Stimulated activated CD8-positive, alpha-beta memory T cell treated with anti-CD3 and anti-CD28 coated beads, Interleukin-12 subunit alpha, Interleukin-12 subunit beta, amount 100 ng/mL, for 24 hours (primary cell): ENCODE data around the gene ANKRD31.
"Not testable (repeated sequence)": the region's sequence is repeated elsewhere in the genome, so short reads cannot be mapped to it uniquely, and the experiment has no call there.

Experiments used
- DNase-seq: peaks from one replicate; pipeline ENCODE4 v3.0.0-alpha.2; 2020; ENCODE audit errors: extremely low read depth

Gene ANKRD31

DNA sequence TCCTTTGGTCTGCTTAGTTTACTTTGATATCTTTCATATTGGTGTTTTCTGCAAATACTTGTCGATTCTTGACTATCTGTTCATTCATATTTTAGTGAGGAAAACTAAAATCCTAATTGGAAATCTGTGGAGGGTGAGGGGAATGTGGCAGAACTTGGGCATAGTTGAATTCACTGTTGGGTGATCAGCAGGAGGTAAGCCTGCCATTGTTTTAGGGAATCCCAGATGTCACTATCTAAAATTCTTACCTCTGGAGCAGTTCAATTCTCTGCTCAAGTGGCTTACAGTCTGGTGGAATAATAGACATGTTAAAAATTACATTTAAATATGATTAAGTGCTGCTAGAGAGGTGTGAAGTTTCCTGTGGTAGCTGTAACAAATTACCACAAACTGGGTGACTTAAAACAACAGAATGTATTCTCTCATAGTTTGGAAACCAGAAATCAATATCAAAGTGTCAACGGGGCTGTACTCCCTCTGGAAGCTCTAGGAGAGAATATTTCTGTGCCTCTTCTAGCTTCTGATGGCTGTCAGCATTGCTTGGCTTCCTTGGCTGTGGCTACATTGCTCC is 94.0 kb downstream of the ANKRD31 start:
- no peak for DNase-seq

DNA sequence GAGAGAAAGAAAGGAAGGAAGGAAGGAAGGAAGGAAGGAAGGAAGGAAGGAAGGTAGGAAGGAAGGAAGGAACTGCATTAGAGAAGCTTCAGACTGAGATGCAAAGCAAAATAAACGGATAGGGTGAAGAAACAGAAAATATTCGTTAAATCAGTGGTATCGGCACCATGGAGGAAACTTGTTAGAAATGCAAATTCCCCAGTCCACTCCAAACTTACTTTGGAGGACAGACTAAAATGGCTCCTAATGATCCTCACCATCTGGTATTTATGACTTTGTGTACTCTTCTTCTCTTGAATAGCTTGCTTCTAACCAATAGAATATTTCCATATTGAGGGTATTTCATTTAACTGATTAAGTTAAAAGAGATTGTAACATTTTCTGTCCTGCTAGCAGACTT is 96.4 kb downstream of the ANKRD31 start:
- DNase-seq: no peak

DNA sequence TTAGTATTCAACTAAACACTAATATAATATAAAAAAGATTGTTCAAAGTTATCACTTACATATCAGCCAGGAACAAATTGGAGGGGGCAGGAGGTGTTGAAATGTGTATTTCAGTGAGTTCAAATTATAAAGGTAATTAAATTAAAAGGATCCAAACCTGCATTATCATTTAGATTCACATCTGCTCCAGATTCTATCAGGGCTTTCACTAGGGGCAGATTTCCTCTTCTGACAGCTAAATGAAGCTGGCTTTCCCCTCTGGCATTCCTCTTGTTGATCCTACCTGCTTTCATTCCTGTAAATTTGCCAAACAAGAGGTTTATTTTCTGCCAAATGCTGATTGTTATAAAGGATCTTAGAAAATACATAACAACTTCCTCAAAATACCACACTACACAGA is 98.0 kb downstream of the ANKRD31 start:
- no peak for DNase-seq

DNA sequence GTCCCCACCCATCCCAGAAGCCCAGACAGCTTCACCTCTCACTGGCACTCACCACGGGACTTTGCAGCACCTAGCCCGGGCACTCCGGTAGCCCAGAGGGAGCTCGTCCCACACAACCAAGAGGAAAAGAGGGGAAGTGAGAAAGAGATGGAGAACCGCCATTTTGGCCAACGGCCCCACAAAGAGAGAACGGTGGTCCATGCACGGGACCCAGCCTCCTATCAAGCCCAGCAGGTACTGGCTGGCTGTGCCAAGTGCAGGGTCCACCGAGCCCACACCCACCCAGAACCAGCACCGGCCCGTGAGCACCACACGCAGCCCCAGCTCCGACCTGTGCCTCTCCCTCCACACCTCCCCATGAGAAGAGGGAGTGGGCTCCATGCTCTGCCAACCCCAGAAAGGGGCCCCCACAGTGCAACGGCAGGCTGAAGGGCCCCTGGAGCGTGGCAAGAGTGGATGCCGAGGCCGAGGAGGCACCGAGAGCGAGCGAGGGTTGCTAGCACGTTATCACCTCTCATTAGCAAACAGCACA is 105.8 kb downstream of the ANKRD31 start:
- no peak for DNase-seq

DNA sequence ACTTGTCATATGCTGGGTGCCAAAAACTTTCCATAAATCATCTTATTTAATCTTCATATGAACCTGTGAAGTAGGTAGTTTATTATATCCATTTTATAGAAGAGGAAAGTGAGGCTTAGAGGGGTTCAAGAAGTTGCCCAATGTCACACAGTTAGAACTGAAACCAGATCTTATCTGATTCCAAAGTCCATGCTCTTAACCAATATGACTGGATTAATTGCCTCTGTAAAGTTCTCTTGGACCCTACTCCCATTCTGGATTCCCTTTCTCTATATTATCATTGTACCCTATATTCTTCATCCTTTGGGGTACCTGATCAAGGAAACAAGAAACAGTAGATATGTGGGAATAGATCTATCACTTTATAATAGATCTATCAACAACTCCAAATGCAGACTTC is 119.8 kb downstream of the ANKRD31 start:
- no peak for DNase-seq

DNA sequence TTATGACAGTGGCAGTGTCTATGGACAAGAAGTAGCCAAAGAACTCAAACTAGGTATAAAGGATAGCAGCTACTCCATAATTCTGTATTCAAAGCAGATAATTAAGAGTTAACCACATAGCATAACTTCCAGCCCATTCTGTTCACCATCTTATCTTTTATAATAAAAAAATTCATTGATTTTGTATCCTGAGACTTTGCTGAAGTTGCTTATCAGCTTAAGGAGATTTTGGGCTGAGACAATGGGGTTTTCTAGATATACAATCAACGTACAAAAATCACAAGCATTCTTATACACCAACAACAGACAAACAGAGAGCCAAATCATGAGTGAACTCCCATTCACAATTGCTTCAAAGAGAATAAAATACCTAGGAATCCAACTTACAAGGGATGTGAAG is 122.4 kb downstream of the ANKRD31 start:
- DNase-seq: not testable (repeated sequence)

DNA sequence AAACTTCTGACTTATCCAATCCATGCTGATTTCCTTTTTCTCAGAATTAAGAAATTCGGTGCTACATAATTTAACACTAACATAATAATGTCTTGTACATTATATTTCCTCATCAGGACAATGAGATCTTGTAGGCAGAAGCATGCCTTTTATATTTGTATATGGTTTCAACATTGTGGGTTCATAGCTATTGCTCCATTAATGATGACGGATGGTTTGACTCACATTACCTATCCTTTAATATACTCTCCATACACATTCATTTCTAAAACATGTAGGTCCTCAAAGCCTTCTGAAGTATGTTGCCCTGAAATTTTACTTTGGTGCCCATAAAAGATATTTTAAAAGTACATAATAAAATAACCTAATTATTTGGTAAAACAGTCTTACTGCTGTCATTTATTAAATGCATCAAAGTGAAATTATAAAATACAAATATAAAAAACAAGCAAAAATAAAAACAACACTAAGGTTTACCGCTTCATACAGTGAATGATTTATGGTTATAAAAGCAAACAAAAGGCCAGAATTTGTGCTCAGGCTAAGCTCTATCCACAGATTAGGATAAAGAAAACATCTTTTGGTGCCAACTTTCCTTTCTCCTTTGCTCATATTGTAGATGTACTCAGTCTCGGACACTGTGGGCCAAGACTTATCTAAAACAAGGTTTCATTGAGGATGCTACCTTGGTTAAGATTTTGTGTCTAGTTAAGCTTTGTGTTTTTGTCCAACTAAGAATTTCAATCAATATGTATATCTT is 123.1 kb downstream of the ANKRD31 start:
- no peak for DNase-seq

DNA sequence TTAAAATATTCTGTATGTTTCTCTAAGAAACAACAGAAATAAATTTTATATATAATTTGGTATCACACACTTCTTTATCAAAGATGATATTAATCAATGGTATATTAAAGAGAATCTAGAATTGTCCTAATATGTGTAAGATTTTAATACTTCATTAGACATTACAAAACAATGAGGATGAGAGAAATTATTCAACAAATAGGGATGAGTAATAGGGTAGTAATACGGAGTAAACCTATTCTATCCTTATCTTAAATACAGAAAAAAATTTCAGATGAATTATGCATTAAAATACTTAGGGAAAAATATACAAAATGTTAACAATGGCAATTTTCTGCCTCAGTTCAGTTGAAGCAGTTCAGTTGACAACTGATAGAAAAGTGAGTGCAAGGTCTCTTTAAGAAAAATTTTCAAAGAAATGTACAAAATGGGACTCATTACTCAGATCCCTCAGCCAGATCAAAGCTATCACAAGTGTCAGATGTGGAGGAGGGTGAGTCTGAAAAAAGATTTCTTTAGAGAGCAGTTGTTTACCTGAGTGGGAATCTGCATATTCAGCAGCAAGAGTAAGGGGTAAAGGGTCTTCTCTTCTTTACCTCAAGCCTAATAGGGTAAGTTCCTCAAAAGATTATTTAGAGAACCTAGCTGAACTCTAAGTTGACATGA is 127.6 kb downstream of the ANKRD31 start:
- DNase-seq: no peak

DNA sequence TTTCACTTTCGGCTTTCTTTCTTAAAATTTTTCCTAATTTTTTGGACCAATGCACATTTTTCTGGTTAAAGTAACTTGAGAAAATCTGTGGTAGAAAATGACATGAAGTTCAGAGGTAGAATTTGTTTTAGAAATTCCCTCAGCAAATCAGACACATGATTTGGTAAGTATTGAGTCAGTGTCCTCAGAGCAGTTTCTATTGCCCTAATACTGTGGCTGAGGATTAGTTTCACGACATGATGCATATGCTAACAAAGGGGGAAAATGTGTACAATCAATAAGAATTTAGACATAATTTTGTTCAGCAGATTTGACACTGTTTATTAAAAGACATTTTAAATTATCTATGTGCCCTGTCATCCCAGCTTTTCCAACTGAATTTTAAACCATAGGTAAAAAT is 128.2 kb downstream of the ANKRD31 start:
- DNase-seq: no peak

DNA sequence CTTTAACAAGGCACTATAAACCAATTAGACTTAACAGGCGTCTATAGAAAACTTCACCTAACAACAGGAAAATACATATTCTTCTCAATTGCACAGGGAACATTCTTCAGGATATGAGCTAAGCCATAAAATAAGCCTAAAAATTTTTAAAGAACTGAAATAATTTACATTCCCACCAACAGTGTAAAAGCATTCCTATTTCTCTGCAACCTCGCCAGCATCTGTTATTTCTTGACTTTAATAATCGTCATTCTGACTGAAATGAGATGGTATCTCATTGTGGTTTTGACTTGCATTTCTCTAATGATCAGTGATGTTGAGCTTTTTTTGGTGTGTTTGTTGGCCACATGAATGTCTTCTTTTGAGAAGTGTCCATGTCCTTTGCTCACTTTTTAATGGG is 140.7 kb downstream of the ANKRD31 start:
- DNase-seq: not testable (repeated sequence)

DNA sequence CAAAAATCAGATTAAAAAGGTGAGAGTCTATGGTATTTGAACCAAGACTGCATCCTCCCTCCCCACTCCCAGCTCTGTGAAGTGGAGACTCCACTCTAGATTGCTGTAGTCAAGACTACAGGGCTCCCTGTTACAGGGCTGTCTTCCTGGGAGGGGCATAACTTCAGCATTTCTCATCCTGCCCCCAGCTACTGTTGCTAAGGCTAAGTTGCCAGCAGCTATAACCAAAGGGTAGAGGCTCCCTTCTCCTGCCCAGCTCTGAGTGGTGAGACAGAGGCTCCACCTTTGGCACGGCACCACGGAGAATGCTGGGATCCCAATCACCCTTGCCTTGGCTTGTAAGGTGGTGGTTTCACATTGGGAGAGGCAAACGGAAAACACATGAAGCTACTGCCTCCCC is 145.1 kb downstream of the ANKRD31 start:
- DNase-seq: no peak

DNA sequence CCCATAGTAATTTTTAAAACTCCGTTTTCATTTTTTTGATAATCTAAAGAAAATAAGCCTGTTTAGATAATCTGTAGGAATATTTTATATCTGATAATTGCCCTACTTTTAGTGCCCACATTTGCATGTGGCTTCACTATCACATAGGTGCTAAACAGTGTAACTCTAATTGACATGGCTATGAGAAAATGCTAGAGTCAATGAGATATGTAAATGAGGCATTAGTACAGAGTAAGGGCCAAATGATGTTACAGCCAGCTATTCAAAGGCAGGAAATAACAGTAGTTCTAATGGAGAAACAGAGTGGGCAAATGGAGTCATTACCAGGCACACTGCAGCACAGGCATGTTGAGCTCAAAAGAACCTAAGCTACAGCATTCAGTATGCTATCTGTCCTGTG is 147.0 kb downstream of the ANKRD31 start:
- DNase-seq: no peak

DNA sequence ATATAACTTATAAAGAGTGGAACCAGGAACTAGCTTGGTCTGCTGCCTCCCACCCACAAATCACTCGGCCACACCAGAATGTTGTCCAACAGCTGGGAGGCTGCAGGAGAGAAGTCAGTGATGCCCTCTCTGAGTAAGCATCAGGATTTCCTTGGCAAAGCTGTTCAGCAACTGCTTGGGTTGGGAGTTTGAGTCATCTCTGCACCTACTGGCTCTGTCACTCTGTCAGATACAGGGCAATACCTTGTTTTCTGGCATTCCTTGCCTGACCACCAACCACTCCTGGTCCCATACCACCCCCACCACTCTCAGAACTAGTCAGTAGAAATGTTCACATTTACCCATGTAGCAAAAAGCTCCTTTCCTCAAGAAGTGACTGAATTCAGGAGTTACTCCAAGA is 147.5 kb downstream of the ANKRD31 start:
- no peak for DNase-seq

DNA sequence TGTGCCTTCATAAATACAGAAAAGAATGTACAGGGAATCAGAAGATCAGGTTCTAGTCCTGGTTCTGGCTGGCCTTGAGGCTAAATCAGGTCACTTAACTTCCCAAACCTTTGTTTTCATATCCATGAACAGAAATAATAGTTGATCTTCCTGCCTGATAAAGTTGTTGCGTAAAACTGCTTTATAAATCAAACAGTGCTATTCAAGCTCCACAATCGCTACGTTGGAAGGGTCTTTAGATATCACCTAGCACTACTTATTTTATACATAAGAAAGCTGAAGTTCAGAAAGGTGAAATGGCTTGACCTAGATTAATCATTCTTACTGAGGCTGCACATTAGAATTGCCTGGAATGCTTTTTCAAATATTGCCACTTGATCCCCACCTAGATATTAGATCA is 148.0 kb downstream of the ANKRD31 start:
- DNase-seq: no peak

DNA sequence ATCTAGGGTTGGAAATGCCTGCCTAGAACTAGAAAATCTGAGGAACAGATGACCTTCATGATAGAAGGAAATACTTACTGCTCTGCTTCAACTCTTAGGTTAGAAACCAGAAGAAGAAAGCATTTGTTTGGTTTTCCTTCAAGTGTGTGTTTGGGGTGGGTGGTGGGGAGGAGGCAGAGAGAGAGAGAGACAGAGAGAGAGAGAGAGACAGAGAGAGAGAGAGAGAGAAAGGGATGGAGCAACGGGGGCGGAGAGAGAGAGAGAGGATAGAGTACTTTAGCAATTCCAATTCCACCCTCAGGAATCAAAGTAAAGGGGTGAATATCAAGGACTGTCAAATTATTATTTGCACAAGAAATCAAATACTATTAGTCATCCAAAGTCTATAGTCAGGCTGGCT is 155.2 kb downstream of the ANKRD31 start:
- DNase-seq: no peak

DNA sequence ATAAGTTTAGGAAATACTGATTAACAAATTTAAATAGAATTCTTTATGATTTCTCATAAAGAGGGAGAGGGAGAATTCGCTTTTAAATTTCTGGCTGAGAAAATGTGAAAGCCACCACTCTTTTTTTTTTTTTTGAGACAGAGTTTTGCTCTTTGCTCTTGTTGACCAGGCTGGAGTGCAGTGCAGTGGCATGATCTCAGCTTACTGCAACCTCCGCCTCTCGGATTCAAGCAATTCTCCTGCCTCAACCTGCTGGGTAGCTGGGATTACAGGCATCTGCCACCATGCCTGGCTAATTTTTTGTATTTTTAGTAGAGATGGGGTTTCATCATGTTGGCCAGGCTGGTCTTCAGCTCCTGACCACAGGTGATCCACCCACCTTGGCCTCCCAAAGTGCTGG is 157.3 kb downstream of the ANKRD31 start:
- not testable (repeated sequence) for DNase-seq

DNA sequence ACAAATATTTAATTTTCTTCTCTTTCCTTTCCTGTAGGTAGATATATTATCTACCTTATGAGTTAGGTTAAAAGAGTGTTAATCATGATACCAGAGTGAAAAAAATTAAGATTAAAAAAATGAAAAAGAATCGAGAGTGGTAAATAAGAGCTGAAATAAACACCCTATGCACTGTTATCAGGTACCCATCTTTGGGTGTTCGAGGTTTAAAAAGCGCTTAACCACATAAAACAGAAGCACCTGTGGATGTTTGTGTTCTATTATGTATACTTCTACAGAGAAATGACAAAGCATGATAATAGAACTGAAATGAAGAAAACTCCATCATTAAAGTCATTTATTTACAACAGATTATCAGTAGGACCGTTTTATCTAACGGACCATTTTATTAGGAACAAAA is 158.7 kb downstream of the ANKRD31 start:
- DNase-seq: no peak

DNA sequence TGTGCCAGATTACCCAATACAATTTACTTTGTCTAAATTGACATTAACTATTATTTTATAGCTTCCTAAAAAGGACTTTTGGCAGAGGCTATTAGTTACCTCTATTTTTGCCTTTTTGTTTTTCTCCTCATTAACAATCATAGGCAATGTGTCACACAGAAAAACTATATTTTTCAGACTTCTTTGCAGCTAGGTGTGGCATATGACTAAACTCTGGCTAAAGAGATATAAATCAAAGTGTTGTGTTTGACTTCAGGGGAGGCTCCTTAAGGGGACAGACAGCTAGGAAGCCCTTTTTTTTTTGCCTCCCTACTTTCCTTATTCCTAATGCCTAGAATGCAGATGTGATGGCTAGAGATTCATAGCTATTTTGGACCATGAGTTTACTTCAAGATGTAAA is 164.6 kb downstream of the ANKRD31 start:
- no peak for DNase-seq

DNA sequence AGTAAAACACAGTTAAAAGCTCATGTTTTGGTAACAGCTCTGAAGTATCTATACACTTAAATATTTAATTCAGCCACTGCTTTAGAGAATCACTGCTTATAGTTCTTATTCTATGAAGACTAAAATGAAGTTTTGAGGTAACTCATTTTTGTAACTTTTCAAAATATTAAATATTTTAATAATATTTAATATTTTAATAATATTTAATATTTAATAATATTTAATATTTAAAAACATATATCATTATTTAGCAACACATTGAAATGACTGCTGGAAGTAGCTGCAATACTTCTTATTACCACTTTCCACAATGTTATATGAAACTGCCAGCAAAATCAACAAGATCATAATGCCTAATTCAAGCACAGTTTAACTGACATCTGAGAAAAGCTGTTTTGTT is 165.6 kb downstream of the ANKRD31 start:
- no peak for DNase-seq

DNA sequence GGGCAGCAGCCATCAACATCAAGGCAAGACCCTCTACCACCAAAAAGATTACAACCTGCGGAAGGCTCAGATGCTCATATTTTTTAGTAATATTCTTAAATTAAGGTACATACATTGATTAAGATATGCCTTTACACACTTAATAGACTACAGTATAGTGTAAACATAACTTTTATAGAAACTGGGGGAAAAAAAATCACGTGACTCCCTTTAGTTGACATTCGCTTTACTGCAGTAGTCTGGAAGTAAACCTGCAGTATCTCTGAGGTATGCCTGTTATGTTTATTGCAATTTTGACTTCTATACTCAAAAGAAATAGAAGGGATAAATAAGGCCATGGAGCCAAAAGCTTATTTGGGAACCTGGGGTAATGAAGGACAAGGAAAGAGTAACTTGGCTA is 169.2 kb downstream of the ANKRD31 start:
- DNase-seq: no peak

DNA sequence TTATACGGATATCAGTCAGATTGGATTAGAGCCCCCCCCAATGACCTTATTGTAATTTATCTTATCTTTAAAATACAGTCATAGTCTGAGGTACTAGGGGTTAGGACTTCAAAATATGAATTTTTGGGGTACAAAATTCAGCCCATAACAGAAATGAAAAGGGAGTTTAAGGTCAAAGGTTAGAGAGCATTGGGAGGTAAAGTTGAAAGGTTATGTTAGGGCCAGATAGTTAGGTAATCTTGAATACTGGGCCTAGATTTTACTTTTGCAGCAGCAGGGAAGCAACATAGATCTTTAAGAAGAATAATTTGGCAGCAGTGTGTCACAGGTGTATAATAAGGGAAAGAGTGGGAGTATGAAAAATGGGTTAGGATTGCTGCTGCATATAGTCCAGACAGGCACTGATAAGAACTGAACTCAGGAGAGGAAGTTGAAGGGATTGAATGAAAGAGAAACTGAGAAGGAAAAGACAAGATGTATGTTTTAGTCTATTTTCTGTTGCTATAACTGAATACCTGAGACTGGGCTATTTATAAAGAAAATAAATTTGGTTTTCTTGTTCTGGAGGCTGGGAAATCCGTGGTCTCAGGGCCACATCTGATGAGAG is 173.7 kb downstream of the ANKRD31 start:
- DNase-seq: no peak

DNA sequence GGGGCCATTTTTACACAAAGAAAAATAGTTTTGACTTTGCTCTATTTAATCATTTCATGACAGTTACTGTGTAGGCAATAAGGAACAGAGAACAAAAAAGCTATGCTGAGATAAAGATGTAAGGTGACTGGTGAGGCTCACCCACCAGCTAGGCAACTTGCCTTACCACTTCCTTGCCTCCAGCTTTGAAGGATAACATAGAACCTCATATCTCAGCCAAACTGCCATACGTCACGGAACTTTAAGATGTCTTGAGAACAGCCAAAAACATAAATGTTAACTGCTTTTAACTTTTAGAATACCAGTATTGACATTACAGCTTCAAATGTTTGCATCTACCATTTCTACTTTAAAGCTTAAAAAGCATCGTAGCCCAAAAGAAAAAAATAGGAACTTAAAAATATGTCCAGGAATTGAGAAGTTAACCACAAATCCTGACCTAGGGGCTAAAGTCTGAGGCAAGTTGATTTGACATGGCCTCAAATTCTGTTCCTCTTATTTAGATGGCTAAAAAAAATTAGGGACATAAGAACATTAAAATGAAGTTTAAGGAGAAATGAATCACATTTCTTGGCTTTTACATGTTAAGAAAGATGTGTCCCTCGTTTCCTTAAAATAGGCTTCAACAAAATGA is 176.6 kb downstream of the ANKRD31 start:
- DNase-seq: no peak
